ENCODE measurements around the gene NINJ2.
A peak's percentile ranks its signal among the peaks of the same experiment; 100 is the strongest.
"Not testable (repeated sequence)": the region's sequence is repeated elsewhere in the genome, so short reads cannot be mapped to it uniquely, and the experiment has no call there.

The NINJ2 gene

DNA sequence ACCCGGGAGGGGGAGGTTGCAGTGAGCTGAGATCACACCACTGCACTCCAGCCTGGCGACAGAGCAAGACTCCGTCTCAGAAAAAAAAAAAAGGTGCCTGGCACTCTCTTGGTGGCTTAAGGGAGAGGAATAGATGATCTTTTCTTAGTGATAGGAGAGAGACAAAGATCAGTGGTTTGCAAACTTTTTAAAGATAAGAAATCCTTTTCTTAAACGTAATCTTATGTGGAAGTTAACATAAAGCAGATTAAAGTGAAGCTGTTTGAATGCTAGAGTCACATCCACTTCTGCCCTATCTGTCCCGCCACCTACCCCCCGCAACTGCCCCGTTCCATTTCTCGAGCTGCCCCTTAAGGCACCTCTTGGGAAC lies 6.3 kb upstream of the NINJ2 start:
- no peak for DNase-seq

DNA sequence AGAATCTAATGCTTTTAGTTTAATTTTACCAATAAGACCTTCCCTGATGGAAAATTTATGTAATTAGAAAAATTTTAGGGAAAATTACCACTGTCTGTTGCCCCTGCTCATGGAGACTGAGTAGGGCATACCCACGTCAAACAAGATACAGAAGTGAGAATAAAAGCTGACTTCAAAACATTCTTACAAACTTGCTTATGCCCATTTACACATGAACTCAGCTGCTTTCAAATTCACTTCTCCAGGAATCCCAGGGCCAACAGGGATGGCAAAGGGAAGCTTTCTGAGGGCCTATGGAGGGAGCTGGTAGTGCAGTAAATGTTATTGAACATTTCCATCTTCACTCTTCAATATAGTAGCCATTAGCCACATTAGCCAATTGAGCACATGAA lies 4.8 kb upstream of the NINJ2 start:
- no peak for DNase-seq

DNA sequence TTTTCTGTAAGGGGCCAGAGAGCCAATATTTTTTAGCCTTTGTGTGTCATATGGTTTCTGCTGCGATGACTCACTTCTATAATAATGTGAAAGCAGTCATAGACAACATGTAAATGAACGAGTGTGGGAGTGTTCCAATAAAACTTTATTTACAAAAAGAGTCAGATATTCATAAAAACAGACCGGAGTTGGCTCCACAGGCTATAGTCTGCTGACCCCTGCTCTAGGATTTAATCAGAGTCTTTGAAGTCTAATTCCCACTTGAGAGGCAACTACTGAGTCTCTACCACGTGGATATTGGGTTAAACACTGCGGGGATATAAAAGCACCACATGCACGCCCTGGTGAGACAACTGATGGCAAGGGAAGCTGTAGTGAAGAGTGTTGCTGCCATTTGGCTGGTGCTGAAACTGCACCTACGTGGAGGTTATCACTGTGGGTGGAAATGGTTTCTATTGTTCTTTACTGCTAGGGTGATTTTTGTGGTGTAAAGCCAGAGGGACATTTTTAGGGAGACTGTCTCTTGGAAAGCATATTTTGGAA lies 3.6 kb upstream of the NINJ2 start:
- DNase-seq = no peak

DNA sequence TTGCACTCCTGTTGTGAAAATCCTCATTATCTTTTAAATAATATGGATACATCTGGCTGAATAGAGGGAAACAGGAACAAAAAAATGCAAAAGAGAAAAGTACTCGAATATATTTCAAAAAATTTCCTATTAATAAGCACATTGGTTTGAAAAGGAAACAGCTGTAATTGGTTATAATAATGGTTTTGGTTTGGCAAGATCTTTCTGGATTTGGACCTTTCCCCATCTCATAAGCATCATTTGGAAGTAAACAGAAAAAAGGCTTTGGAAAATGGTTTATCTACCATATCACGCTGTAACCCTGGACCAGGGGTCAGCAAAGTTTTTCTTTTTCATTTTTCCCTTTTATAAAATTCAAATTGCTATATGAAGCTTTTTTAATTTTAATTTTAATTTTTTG lies 2.8 kb upstream of the NINJ2 start:
- DNase-seq = no peak

DNA sequence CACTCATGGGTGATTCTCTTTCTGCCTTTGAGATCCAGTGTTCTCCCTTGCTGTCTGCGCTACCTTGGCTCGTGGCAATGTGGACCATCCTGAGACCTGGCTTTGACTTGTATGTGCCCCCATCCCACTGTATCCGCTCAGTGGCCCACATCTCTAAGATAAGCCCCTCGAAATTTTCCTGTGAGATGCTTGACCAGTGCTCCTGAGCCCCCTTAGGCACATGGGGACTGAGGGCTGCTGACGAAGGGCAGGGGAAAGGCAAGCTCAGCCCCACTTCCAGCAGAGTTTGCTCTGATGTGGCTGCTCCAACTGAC lies 1.5 kb upstream of the NINJ2 start:
- DNase-seq = no peak

DNA sequence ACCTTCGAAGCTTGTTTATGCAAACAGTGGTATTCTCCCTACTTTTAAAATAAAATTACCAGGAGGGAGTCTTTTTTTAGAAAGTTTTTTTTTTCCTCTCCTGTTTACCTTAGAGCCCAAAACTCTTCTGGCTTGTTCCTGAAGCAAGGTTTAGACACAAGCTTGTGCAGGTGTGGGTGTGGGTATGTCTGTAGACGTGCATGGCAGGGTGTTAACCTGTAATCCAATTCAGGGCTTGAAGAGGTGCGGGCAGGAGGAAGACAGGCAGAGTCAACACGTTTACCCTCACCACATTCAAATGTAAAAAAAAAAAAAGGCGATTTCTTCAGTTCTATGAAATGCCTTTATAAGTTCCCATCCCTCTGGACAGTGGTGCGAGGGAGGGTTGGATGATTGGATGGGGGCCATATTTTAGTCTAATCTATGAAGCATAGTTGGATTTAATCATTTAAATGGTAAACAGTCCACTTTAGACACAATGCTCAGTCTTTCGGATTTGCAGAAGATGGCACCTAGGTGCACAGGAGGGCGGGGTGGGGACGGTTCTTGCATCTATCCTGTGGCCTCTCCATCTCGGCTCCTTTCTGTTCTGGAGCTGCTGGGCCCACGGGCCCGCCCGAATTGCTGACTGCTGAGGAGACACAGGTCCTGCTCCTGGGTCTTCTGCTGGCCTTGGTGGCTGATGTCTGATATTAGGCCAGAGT lies 982 bp upstream of the NINJ2 start:
- DNase-seq = no peak

DNA sequence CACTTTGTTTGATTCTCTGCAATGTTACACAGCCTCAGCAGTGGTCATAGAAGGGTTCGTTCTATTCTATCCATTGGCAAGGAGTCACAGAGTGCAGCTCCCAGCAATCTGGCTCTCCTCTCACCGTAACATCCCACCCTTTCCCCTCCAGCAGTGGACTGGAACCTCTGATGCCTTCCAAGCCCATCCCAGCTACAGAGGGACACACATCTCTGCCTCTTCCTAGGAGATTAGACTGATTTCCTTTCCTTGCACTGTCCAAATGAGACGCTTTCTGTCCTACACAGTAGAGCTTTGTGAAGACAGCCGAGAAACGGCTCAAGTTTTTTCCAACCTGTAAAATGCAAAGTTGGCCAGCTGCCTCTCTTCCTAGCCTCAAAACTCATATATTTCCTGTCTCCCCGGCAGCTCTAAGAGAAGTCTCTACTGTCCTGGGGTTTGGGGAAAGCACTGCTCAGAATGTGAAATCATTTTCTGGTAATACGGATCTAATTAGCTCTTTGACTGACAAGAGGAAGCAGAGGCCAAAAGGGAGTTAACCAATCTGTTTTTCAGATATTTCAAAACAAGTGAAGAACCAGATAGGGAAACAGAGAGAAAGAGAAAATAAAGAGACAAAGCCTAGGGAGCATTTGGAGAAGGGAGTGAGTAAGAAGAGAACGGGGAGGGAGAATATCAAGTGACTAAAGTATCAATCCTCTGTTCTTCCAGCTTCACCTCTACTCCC lies 516 bp downstream of the NINJ2 start:
- no peak for DNase-seq

DNA sequence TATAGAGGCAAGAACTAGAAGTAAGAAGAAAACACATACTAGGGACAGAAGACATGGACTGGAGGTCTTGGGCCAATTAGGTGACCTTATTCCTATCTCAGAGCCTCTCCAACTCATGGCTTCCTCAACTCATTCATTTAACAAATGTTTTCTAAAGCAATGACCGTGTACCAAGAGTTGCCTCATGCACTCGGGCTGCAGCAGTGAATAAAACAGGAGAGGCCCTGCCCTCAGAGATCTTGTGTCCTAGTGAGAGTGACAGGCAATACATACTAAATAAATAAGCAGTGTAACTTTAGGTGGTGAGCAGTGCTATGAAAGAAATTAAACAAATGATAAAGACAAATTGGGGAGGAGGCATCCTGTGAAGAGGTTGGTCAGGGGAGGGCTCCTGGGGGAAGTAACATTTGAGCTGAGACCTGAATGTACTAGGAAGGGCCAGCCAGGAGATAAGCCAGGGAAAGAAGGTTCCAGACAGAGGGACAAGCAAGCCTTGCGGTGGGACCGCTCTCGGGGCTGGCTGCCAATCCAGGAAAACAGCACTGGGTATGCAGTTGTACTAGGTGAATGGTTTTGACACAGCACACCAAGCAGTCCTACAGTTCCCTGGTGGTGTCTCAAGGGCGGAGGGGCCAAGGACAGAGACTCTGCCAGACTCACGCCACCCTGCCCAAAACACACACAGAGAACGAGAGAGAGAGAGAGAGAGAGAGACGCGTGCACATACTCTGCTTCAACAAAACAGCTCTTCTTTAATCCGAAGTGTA lies 1.3 kb downstream of the NINJ2 start:
- no peak for DNase-seq

DNA sequence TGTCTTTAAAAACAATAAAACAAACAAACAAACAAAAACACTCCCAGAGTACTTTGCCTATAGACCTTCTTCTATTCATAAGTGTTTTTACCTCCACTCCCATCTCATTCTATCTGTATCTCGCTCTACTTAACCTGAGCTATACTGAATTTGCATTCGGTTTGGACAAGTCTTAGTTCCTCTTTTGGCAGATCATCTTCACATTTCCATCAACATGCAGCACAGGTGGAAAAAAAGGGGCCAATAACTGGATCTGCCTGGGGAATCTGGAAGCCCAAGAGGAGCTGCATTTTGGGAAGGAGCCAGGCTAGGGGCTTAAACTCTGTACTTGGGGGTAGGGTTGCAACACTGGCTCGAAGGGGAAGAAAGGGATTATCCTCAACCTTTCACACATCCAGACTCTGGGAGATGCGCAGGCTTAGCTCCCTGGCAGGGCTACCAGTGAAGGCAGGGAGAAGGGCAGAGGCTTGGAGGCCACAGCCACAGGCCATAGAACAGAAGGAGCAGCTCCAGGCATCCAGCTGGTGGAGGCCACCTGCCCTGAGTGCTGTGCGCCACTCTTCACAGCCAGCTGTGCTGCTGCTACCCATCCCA lies 4.1 kb downstream of the NINJ2 start:
- no peak for DNase-seq

DNA sequence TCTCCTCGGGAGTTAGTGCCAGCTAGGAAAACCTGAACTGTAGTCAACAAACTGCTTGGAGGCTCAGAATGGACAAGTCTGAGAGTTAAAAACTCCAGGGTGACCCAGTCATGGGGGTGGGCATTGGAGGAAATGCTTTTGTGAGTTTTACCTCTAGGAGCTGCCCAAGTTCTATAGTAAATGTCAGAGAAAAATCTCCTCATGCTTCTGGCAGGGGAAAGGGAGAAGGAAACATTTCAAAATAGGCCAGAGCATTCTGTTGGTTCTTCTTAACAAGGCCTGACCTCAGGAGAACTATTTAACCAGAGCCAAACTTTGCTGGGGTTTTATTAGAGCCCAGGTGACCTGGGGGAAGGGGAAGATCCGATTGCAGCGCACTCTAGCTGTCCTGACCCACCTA lies 12.3 kb downstream of the NINJ2 start:
- no peak for DNase-seq

DNA sequence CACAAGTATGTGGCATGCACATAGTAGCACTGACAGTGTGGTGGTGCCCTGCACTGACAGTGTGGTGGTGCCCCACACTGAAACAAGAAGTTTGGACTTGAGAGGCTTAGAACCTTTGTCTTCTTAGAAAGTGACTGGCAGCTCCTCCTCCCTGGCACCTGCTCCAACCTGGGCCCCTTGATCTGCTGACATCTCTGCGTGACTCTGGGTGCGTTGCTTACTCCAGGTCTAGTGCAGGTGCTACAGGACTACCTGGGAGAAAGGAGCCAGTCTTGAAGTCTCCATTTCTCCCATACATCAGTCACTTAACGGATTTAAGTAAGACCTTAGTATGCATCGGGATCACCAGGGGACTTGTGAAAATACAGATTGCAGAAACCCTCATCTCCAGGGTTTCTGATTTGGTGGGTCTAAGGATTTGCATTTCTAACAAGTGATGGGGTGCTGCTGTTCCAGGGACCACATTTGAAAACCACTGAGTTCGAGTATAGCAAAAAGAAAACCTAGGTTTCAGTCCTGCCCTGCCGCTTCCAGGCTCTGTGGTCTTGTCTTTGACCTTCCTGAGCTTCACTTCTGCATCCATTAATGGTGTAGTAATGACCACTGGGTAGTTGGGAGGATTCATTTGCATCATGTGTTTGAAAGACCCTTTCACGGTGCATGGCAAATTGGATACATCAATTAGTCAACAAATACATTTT lies 15.7 kb downstream of the NINJ2 start:
- no peak for DNase-seq

DNA sequence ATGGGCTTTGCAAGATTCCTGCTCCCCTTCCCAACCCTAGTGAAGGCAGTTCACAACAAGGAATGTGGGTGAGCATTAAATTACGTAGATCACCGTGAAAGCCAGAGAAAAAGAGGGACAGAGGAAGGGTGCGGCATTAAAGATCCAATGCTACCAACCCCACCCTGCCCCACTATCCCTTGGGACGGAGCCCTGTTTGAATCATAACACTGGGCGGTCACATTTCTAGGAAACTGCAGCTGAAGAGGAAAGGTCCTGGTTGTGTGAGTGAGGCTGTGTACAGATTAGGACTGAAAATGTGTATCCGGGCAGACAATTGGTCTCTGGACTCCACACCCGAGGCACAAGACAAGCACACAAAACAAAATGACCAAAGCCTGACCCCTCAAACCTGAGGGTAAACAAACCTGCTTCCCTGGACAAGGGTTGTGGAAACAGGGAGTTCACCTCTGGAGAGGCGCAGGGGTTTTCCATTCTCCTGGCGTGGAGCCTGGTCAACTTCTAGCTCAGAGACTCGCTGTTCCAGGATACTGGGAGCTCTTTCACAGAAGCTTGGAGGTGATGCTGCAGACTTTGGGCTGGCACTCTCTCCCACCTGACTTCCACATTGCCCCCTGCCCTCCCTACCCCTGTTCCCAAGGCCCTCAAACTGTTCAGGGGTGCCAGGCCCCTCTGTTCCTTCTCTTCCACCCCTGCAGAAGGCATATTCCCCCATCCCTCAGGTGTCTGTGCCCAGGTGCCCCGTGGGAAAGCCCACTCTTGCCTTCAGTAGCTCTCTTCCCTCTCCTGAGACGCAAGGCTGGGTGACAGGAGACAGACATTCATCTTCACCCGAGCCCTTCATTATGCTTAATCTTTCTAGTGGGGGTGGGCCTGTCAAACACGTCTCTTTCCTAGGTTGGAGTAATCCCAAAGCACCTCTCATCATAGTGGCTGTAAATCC lies 16.5 kb downstream of the NINJ2 start:
- no peak for DNase-seq

DNA sequence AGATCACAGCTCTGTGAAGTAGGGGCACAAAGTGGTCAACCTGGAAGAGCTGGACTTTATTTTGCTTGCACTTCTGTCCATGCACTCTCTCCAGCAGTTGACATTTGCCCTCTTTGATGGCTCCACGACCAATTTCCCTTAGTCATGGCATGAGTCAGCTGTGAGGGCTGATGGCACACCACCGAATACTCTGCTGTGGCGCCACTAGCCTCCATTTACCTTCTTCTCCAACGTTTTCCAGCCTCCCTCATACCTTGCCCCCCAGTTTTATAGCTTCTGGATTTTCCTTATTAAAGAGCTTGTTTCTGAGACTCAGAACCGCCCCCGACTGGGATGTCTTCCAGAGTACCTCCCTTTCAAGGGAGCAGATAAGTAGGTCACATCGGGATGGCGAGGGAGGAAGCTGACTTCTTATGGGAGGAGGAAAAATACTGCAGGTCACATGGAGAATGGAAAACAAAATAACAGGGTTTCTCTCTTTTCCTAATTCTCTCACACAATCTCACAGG lies 17.6 kb downstream of the NINJ2 start:
- no peak for DNase-seq

DNA sequence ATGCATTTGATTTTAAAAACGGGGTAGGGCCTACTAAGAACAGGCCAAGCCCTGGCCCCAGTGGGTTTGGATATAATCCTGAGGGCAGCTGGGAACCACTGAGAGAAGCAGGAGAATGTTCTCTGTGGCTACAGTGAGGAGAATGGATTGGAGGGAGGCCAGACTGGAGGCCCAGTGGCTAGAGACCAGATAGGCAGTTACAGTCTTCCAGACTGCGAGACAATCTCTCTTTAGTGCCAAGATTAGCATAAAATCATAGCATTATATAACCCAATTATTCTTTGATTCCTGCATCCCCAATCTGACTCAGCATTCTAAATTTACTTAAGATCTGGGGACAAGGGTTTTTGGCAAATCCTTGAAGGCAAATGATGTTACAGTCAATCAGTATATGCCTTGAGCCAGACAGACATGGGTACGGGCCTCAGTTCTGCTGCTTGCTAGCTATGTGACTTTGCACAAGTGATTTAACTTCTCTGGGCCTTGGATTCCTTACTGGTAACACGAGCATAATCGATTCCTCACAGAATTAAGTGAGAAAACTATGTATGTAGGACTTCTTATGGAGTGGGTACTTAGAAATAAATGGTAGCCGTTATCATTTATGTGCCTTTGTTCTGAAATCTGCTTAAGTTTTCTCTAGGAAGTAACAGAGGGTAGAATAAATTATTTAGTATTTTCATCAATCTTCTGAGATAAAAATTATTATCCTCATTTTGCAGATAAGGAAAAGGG lies 18.3 kb downstream of the NINJ2 start:
- DNase-seq = no peak

DNA sequence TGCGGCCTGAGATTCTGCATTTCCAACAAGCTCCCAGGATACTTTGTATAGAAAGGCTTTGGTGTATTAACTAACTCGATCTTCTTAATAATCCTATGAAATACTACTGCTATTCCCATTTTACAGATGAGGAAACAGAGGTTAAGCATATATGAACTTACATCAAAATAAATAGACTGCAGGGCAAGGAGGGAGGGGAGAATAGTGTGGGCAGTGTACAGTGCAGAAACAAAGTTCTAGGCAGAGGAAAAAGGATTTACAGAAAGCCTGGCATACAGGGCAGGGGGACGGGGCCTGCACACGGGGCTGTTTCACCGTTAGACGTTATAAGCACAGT lies 19.0 kb downstream of the NINJ2 start:
- no peak for DNase-seq

DNA sequence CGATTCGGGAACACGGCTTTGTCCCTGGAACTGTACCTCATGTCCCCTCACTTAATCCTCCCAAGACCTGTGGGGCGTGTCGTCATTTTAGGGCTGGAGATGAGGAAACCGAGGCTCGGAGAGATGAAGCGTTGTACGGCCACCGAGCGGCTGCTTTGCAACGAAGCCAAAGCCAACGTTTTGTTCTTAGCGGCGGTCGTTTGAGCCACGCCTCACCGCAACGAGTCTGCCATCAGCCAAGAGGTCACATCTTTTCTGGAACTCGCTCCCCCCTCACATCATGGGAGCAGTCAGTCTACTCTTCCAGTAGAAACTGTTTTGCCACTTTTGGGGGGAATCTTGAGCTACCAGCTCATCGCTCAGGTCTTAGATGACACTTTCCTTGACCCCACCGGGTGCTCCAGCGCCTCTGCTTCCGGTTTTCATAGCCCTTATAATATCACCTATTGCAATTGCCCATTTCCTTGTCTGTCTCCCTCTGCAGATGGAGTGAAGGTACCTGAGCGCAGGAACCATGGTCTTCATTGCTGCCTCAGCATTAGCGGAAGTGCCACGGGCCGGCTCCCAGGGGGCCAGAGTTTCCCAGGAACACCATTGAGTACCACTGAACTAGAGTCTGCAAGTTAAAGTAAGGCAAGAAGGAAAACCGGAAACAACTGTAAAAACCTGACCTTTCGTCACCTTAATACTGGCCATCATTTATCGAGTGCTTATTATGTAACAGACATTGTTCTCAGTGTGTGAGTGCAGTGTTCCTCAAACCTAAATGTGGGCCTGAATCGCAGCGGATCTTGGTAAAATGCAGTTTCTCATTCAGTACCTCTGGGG lies 19.6 kb downstream of the NINJ2 start:
- DNase-seq = no peak

DNA sequence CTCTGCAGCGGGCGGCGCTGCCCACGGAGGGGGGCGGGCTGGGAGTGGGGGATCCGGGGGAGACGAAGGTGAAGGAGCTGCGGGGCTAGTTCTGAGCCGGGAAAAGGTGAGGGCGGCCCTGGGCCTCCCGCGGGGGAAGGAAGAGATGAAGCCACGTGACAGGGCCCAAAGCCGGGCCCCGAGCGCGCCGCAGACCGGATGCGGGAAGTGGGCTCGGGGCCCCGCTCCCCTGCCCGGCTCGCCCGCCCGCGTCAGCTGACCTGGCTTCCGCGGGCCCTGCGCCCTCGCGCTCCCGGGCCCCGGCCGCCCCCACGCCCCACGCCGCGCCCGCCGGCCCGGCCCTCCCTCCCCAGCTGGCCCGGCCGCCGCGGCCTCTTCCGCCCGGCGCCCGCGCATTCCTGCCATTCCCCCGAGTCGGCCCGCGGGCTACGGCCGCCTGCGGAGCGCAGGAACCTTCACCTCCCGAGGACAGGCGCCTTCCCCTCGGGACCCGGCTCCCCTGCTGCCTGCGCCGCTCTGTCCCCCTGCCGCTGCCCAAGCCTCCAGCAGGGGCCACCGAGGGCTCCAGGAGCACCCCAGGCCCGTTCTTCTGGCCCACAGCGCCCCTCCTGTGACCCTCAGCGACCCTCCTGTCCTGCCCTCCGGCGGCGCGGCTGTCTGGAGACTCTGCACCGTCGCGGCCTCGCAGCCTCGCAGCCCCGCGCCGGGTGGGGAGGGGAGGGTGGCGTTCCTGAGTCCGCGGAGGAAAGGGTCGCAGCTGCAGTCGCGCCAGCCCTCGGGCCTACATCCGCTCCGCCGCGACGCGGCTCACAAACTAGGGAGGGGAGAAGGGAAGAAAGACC lies 20.4 kb downstream of the NINJ2 start:
- DNase-seq = peak; percentile 57 to 73

DNA sequence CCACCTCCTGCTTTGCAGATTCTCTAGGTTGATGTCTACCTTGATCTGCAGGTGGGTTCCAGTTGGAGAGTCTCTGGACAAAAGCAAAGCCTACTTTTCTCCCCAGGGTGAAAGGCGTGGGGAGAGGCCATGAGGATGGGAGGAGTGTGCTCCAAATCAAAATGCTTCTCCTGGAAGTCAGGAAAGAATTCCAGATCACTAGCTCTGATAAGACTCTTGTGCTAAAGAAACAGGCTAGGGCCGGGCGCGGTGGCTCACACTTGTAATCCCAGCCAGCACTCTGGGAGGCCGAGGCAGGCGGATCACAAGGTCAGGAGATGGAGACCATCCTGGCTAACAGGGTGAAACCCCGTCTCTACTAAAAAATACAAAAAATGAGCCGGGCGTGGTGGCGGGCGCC lies 21.9 kb downstream of the NINJ2 start:
- not testable (repeated sequence) for DNase-seq

DNA sequence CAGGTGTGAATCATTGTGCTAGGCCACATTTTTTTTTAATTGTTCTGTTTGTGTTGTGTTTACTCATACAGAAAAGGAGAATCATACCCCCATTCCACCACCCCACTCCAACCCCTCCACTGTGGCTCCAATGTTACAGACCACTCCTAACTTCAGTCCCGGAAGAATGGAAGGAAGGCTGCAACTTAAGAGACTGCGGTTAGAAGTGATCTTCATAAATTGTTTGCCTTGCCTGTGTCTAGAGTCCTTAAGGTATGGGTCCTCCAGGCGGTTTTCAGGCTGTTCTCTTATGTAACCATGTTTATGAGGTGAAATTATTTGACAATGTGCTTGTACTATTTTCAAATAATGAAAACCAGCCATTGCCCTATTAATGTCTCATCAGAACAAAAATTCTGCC lies 22.5 kb downstream of the NINJ2 start:
- DNase-seq = no peak
